PC-9 (cell line): Measurements from ENCODE around the gene METTL16. TPM values are rescaled to one million over a fixed set of nuclear protein-coding genes. Genes with fewer than 3 reads are reported as not detected.

Source experiments
- BruUV-seq: library from RNA; stranded (reverse); fragments of 400-500 nt; replicated peaks from 2 replicates; lab custom pipeline; 2021; lab: Mats Ljungman, UMichigan
- CTCF ChIA-PET: fragments of 300-600 bp; sonication (Branson Sonifier 250); formaldehyde crosslinking; loops from one replicate; lab custom pipeline; 2022; ENCODE audit warnings: antibody characterized with exemption; lab: Charles Lee
- POLR2A ChIA-PET: fragments of 300-600 bp; sonication (Branson Sonifier 250); formaldehyde crosslinking; loops from one replicate; lab custom pipeline; 2022; ENCODE audit warnings: antibody characterized with exemption; ENCODE audit not compliant: unreplicated experiment; lab: Charles Lee
- DNase-seq, 2 experiments: peaks; one replicate each; pipeline versions ENCODE4 v3.0.0 to v3.0.0-alpha.2; 2015 to 2022; ENCODE audit warnings: mixed read lengths in 1 of 2
- H2AFZ ChIP-seq: fragments of 200-600 bp; sonication (generic); 2 replicates; pipeline ENCODE4 v1.8.1; 2017; ENCODE audit warnings: antibody characterized with exemption
- H3F3A ChIP-seq: fragments of 200-600 bp; sonication (generic); 2 replicates; pipeline ENCODE4 v1.8.1; 2017; ENCODE audit warnings: antibody characterized with exemption, mild to moderate bottlenecking, low read depth; ENCODE audit not compliant: insufficient read depth
- H3K27ac ChIP-seq: fragments of 200-600 bp; sonication (generic); 2 replicates; pipeline ENCODE4 v1.6.1; 2016; ENCODE audit warnings: mixed run types
- H3K27me3 ChIP-seq: fragments of 200-600 bp; sonication (generic); 2 replicates; pipeline ENCODE4 v1.6.1; 2016; ENCODE audit warnings: low read depth, mixed run types; ENCODE audit not compliant: insufficient read depth
- H3K36me3 ChIP-seq: fragments of 200-600 bp; sonication (generic); 2 replicates; pipeline ENCODE4 v1.6.1; 2016; ENCODE audit warnings: low read depth, mixed run types
- H3K4me1 ChIP-seq: fragments of 200-600 bp; sonication (generic); replicated peaks from 2 replicates; pipeline ENCODE4 v1.6.1; 2016; ENCODE audit warnings: mixed run types; ENCODE audit not compliant: insufficient read depth
- H3K4me2 ChIP-seq: fragments of 200-600 bp; sonication (generic); 2 replicates; pipeline ENCODE4 v1.6.1; 2017; ENCODE audit warnings: mixed run types
- H3K4me3 ChIP-seq: fragments of 200-600 bp; sonication (generic); 2 replicates; pipeline ENCODE4 v1.6.1; 2016; ENCODE audit warnings: mixed run types
- H3K79me2 ChIP-seq: fragments of 200-600 bp; sonication (generic); 2 replicates; pipeline ENCODE4 v1.6.1; 2017; ENCODE audit warnings: low read depth, mixed run types
- H3K9me2 ChIP-seq: fragments of 200-600 bp; sonication (generic); 2 replicates; pipeline ENCODE4 v1.8.1; 2017; ENCODE audit warnings: mild to moderate bottlenecking; ENCODE audit not compliant: insufficient read depth
- H3K9me3 ChIP-seq: fragments of 200-600 bp; sonication (generic); 2 replicates; pipeline ENCODE4 v1.8.1; 2016; ENCODE audit warnings: low read depth; ENCODE audit not compliant: insufficient read depth
- H4K20me1 ChIP-seq: fragments of 200-600 bp; sonication (generic); 2 replicates; pipeline ENCODE4 v1.8.1; 2017; ENCODE audit not compliant: insufficient read depth
- EZH2 ChIP-seq: fragments of 200-600 bp; sonication (generic); IDR thresholded peaks from 2 replicates; pipeline ENCODE4 v1.8.0; 2017; ENCODE audit warnings: antibody characterized with exemption, low read depth
- intact Hi-C: fragments of 100-400 bp; cut with micrococcal nuclease; formaldehyde crosslinking; loops from one replicate; pipeline ENCODE4 v1.10.0; 2022; ENCODE audit not compliant: unreplicated experiment
- total RNA-seq: library from RNA; stranded (reverse); gene quantifications from 2 replicates; pipeline ENCODE4 v1.2.3, GENCODE V29; 2021
- TF ChIP-seq, protein P1 (sequence below): fragments of 200-600 bp; sonication (generic); conservative IDR thresholded peaks from 2 replicates; pipeline ENCODE4 v1.6.1; 2017; ENCODE audit warnings: mixed run types, antibody characterized with exemption, mild to moderate bottlenecking, moderate library complexity

Gene METTL16
- total RNA-seq, 1 experiment from 2014 or later: 46.2 TPM

DNA sequence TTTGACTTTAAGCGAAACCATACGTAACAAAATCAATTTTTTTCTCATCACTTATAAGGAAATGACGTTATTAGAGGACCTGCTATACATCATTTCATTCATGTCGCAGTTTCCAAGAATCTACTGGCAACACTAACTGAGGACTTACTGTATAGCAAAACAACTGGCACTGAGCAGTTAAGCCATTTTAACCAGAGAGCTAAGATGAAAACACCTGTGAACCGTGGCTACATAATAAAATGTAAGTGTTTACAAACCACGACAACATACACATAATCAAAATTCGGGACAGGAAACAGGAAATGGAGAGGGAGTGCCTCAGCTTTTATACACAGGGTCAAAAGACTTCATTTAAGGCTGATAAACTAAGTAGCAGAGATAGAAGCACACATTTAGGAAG lies 29.5 kb downstream of the METTL16 start:
- Histone ChIP-seq H3K4me2 (no peak overlapping the region), H3K4me3 (no peak overlapping the region), H3K9me3 (no peaks in the 10 kb centered on the region), H3K4me1 (peaks cover 21% of the 10 kb centered on the region), H4K20me1 (peaks cover 28% of the 10 kb centered on the region), H3F3A (peaks cover 14% of the 10 kb centered on the region; the same call in 1 of the 2 replicates), H2AFZ (no peak overlapping the region), H3K27ac (no peak overlapping the region), H3K36me3 (0 out of 2 replicates have a peak, but pooled peaks cover 5% of the 10 kb centered on the region), H3K79me2 (peaks cover 71% of the 10 kb centered on the region), H3K9me2 (no peaks in the 10 kb centered on the region), H3K27me3 (no peaks in the 10 kb centered on the region)
- intact Hi-C loops: no loop called here
- no TSS peak for BruUV-seq
- ChIA-PET CTCF (no interaction called here), POLR2A (interaction anchor here (0.6 kb wide), 1 partner anchor 330 kb away, joined by 6 read pairs; no protein-coding TSS in a partner anchor)
- no peak for DNase-seq
- TF ChIP-seq, protein P1, sequence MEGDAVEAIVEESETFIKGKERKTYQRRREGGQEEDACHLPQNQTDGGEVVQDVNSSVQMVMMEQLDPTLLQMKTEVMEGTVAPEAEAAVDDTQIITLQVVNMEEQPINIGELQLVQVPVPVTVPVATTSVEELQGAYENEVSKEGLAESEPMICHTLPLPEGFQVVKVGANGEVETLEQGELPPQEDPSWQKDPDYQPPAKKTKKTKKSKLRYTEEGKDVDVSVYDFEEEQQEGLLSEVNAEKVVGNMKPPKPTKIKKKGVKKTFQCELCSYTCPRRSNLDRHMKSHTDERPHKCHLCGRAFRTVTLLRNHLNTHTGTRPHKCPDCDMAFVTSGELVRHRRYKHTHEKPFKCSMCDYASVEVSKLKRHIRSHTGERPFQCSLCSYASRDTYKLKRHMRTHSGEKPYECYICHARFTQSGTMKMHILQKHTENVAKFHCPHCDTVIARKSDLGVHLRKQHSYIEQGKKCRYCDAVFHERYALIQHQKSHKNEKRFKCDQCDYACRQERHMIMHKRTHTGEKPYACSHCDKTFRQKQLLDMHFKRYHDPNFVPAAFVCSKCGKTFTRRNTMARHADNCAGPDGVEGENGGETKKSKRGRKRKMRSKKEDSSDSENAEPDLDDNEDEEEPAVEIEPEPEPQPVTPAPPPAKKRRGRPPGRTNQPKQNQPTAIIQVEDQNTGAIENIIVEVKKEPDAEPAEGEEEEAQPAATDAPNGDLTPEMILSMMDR: no peak
- TF ChIP-seq EZH2: no peak

DNA sequence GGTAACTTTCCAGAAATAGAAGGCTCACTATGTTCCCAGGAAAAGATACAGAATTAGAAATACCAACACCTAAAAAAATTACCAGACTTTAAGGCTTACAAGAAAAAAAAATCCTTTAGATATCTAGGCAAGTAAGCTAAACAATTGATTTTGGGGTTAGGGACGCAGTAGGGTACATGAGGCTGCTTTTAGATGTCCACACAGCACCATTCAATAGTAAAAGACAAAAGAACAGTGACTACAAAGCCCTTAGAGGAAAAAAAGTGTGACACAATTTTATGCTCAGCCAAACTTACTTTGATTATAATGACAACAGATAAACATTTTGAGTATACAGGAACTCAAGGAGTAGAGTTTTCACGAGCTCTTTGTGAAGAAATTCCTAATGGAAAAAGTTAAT lies 29.9 kb downstream of the METTL16 start:
- peaks cover 17% of the 10 kb centered on the region for H3K4me1 ChIP-seq
- no peak overlapping the region for H2AFZ ChIP-seq
- no peaks in the 10 kb centered on the region for H3K9me3 ChIP-seq
- H3K36me3 ChIP-seq: 0 out of 2 replicates have a peak, but pooled peaks cover 5% of the 10 kb centered on the region
- peaks cover 67% of the 10 kb centered on the region for H3K79me2 ChIP-seq
- no peak for DNase-seq
- POLR2A ChIA-PET: interaction anchor here (0.6 kb wide), 1 partner anchor 331 kb away, joined by 6 read pairs; no protein-coding TSS in a partner anchor
- H3K27ac ChIP-seq: no peak overlapping the region
- CTCF ChIA-PET: no interaction called here
- no peak for TF ChIP-seq EZH2
- TF ChIP-seq, protein P1: no peak
- BruUV-seq: no TSS peak
- peaks cover 28% of the 10 kb centered on the region for H4K20me1 ChIP-seq
- H3K9me2 ChIP-seq: no peaks in the 10 kb centered on the region
- H3K4me2 ChIP-seq: no peak overlapping the region
- intact Hi-C loops: no loop called here
- peaks cover 10% of the 10 kb centered on the region; the same call in 1 of the 2 replicates for H3F3A ChIP-seq
- no peaks in the 10 kb centered on the region for H3K27me3 ChIP-seq
- no peak overlapping the region for H3K4me3 ChIP-seq

DNA sequence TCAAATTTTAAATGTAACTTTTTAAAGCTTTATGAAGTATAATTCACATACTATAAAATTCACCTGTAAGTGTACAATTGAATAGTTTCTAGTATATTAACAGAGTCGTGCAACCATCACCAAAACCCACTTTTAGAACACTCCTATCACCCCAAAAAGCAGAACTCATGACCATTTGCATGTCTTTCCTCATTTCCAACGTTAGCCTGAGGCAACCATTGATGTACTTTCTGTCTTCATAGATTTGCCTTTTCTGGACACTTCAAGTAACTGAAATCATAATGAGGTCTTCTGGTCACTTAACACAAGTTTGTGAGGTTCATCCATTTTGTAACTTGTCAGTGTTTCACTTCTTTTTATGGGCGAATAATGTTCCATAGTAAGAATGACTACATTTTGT lies 33.2 kb downstream of the METTL16 start:
- DNase-seq: no peak
- Histone ChIP-seq H3K9me3 (no peaks in the 10 kb centered on the region), H3K27me3 (no peaks in the 10 kb centered on the region), H3K4me2 (no peak overlapping the region), H3K36me3 (peaks cover 17% of the 10 kb centered on the region; the same call in 1 of the 2 replicates), H2AFZ (no peak overlapping the region), H3K79me2 (peaks cover 37% of the 10 kb centered on the region), H3F3A (0 out of 2 replicates have a peak, but pooled peaks cover 3% of the 10 kb centered on the region), H3K27ac (no peak overlapping the region), H4K20me1 (peaks cover 13% of the 10 kb centered on the region; the same call in 1 of the 2 replicates), H3K4me3 (no peak overlapping the region), H3K4me1 (no peaks in the 10 kb centered on the region), H3K9me2 (no peaks in the 10 kb centered on the region)
- intact Hi-C loops: no loop called here
- TF ChIP-seq, protein P1: no peak
- no peak for TF ChIP-seq EZH2
- ChIA-PET CTCF (no interaction called here), POLR2A (no interaction called here)
- no TSS peak for BruUV-seq
